Gastrocnemius medialis (tissue), 4 donors: ENCODE results near the gene SIGLEC7. TPM values are rescaled to one million over a fixed set of nuclear protein-coding genes. Genes with fewer than 3 reads are reported as not detected.
A peak's percentile ranks its signal among the peaks of the same experiment; 100 is the strongest.
"Not testable (repeated sequence)": the region's sequence is repeated elsewhere in the genome, so short reads cannot be mapped to it uniquely, and the experiment has no call there.

Experiments used
- ATAC-seq, 2 donors: fragments of 150-250 bp; one replicate each; pipeline ENCODE4 v1.9.1; 2016
- DNase-seq, 2 donors: peaks; one replicate each; pipeline ENCODE4 v3.0.0-alpha.2; 2019
- H3K27ac ChIP-seq, 4 donors: fragments of 200-600 bp; sonication (generic); 1 replicate in 1 of 4; 2 replicates in 3 of 4; pipeline ENCODE4 v1.5.1; 2016 to 2018; ENCODE audit warnings: mild to moderate bottlenecking in 2 of 4, moderate library complexity in 1 of 4
- H3K27me3 ChIP-seq, 3 donors: fragments of 200-600 bp; sonication (generic) in 2 of 3; 1 replicate in 1 of 3; 2 replicates in 2 of 3; pipeline versions ENCODE4 v1.5.1 to v1.6.0; 2016 to 2019; ENCODE audit warnings: mild to moderate bottlenecking in 1 of 3, moderate library complexity in 1 of 3
- H3K36me3 ChIP-seq, 2 donors: fragments of 200-600 bp; sonication (generic) in 1 of 2; one replicate each; pipeline ENCODE4 v1.5.1; 2017 to 2018
- H3K4me1 ChIP-seq, 2 donors: fragments of 200-600 bp; sonication (generic) in 1 of 2; one replicate each; pipeline ENCODE4 v1.5.1; 2016 to 2017; ENCODE audit warnings: mild to moderate bottlenecking in 2 of 2
- H3K4me3 ChIP-seq, 4 donors: fragments of 200-600 bp; sonication (generic) in 3 of 4; 1 replicate in 1 of 4; 2 replicates in 3 of 4; pipeline ENCODE4 v1.5.1; 2016 to 2019; ENCODE audit warnings: mild to moderate bottlenecking in 2 of 4
- H3K9me3 ChIP-seq, 3 donors: fragments of 200-600 bp; sonication (generic) in 2 of 3; 1 replicate in 1 of 3; 2 replicates in 2 of 3; pipeline ENCODE4 v1.5.1; 2016 to 2019
- POLR2A ChIP-seq, 2 donors: fragments of 450-650 bp; IDR thresholded peaks; one replicate each; pipeline ENCODE4 v1.6.1; 2017; ENCODE audit warnings: antibody characterized with exemption in 2 of 2, mild to moderate bottlenecking in 2 of 2, moderate library complexity in 2 of 2
- in situ Hi-C, 4 donors: fragments of 200-750 bp; cut with MboI; loops; one replicate each; pipeline versions ENCODE4 v1.15.0 to v1.8.0; 2017; ENCODE audit warnings: low sequenced_read_pairs in 4 of 4
- intact Hi-C: fragments of 100-400 bp; cut with DNase I; formaldehyde crosslinking; loops from one replicate; pipeline ENCODE4 v1.15.1; 2023; ENCODE audit warnings: low total_unique reads
- total RNA-seq, 4 donors: library from RNA; depleted of rRNA; stranded (reverse); fragments of >200 nt; gene quantifications; one replicate each; pipeline versions ENCODE4 v1.1.0 to v1.2.3, GENCODE V29; 2016
- TF ChIP-seq, protein P1 (sequence below), 5 experiments: fragments of 450-650 bp in 3 of 5; fragments of 200-600 bp in 2 of 5; sonication (generic) in 2 of 5; IDR thresholded peaks in 4 of 5; conservative IDR thresholded peaks in 1 of 5; 1 replicate in 4 of 5; 2 replicates in 1 of 5; pipeline ENCODE4 v1.5.1; 2016 to 2019; ENCODE audit warnings: antibody characterized with exemption in 5 of 5, mild to moderate bottlenecking in 3 of 5, moderate library complexity in 3 of 5

The SIGLEC7 gene
- total RNA-seq, 4 donors from 2014 or later, result 0.13 to 0.97 (median 0.23) TPM; not detected in 1

DNA sequence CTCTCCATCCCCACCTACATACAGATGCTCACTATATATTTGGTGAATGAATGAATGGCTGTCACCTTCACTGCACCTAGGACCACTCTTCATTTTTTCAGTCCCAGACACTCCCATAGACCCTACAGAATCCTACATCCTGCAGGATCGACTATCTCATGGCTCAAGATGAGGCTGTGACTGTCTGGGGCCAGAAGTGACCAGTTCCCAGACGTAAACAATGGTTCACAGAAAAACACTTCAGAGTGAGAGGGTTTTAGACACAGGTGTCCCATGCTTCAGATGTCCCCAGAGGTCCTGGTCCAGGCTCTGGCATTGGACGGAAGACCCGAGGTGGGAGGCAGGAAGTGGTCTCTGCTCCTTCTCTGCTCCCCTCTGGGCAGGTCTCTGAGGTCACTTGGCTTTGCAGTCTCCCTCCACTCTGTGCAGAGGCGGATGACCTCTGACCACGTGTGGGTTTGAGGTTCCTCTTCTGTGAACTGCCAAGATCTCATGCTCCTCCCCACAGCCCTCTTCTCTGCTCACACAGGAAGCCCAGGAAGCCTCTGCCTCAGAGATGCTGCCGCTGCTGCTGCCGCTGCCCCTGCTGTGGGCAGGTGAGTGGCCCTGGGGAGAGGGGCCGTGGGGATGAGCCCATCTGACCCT, 24.9 kb downstream of the SIGLEC7 start:
- no peak for ATAC-seq
- H3K9me3 ChIP-seq, result no peaks in the 10 kb centered on the region
- DNase-seq, result no peak
- no peak overlapping the region for H3K4me3 ChIP-seq
- no peaks in the 10 kb centered on the region for H3K36me3 ChIP-seq
- H3K4me1 ChIP-seq, result no peaks in the 10 kb centered on the region
- H3K27ac ChIP-seq, result no peak overlapping the region
- TF ChIP-seq POLR2A (IDR thresholded peaks at IDR 0.05), result no peak
- TF ChIP-seq, protein P1, sequence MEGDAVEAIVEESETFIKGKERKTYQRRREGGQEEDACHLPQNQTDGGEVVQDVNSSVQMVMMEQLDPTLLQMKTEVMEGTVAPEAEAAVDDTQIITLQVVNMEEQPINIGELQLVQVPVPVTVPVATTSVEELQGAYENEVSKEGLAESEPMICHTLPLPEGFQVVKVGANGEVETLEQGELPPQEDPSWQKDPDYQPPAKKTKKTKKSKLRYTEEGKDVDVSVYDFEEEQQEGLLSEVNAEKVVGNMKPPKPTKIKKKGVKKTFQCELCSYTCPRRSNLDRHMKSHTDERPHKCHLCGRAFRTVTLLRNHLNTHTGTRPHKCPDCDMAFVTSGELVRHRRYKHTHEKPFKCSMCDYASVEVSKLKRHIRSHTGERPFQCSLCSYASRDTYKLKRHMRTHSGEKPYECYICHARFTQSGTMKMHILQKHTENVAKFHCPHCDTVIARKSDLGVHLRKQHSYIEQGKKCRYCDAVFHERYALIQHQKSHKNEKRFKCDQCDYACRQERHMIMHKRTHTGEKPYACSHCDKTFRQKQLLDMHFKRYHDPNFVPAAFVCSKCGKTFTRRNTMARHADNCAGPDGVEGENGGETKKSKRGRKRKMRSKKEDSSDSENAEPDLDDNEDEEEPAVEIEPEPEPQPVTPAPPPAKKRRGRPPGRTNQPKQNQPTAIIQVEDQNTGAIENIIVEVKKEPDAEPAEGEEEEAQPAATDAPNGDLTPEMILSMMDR (IDR thresholded peaks at IDR 0.05 in 4 of 5, conservative IDR thresholded peaks at IDR 0.05 in 1 of 5), result no peak
- H3K27me3 ChIP-seq, result no peaks in the 10 kb centered on the region
- intact Hi-C loops (no loop called here), in situ Hi-C loops (no loop called here)

DNA sequence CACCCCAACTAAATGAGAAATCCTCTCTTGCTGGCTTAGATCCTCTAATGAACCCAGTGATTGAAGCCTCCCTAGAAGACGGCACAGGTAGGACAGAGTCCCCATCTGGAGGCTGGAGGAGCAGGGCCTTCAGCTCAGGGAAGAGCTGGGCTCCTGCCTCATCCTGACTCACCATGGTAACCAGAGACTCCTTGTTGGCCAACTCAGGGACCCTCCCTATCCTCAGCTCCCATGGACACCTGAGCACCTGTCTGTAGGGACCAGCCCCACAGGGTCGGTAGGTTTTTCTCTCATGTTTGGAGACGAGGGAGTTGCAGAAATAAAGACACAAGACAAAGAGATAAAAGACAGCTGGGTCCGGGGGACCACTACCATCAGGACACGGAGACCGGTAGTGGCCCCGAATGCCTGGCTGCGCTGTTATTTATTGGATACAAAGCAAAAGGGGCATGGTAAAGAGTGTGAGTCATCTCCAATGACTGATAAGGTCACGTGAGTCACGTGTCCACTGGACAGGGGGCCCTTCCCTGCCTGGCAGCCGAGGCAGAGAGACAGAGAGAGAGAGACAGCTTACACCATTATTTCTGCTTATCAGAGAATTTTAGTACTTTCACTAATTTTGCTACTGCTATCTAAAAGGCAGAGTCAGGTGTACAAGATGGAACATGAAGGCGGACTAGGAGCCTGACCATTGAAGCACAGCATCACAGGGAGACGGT, 26.6 kb downstream of the SIGLEC7 start:
- intact Hi-C loops (no loop called here), in situ Hi-C loops (no loop called here)
- no peak for ATAC-seq
- Histone ChIP-seq H3K27me3 (no peaks in the 10 kb centered on the region), H3K27ac (no peak overlapping the region), H3K36me3 (no peaks in the 10 kb centered on the region), H3K4me1 (no peaks in the 10 kb centered on the region), H3K4me3 (no peak overlapping the region), H3K9me3 (no peaks in the 10 kb centered on the region)
- TF ChIP-seq POLR2A (IDR thresholded peaks at IDR 0.05), result no peak
- TF ChIP-seq, protein P1 (IDR thresholded peaks at IDR 0.05 in 4 of 5, conservative IDR thresholded peaks at IDR 0.05 in 1 of 5), result no peak
- DNase-seq, result no peak

GRCh38 chr19:51169283-51169918, 27.3 kb downstream of the SIGLEC7 start:
- H3K27me3 ChIP-seq, H3K4me3 ChIP-seq, H3K36me3 ChIP-seq, H3K9me3 ChIP-seq, ATAC-seq, H3K27ac ChIP-seq, intact Hi-C loops, H3K4me1 ChIP-seq, in situ Hi-C loops: not testable (repeated sequence)
- TF ChIP-seq, protein P1 (IDR thresholded peaks at IDR 0.05 in 4 of 5, conservative IDR thresholded peaks at IDR 0.05 in 1 of 5), result peak; percentile 17 to 72 (median 45)
- peak in 1 of 2 donors; percentile 26 for DNase-seq

DNA sequence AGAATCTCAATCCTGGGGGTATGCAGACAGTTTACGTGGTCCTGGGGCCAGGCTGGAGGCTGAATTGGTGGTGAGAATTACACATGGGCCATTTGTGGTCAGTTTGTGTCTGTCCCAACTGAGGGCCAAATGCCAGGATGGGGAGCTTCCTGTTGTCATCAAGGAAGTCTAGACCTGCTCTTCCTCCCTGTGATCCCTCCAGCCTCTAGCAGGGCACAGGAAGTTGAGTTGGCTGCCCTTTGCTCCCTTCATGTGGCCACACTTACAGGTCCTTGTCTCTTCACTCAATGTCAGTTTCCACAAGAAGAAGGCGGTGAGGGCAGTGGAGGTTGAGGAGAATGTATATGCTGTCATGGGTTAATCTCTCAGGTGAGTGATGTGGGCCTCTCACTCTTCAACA, 30.1 kb downstream of the SIGLEC7 start:
- H3K36me3 ChIP-seq, result no peaks in the 10 kb centered on the region
- no peaks in the 10 kb centered on the region for H3K9me3 ChIP-seq
- intact Hi-C loops (no loop called here), in situ Hi-C loops (no loop called here)
- no peak for DNase-seq
- no peak for ATAC-seq
- no peak overlapping the region for H3K4me3 ChIP-seq
- no peak overlapping the region for H3K27ac ChIP-seq
- no peaks in the 10 kb centered on the region for H3K4me1 ChIP-seq
- no peaks in the 10 kb centered on the region for H3K27me3 ChIP-seq
- TF ChIP-seq, protein P1 (IDR thresholded peaks at IDR 0.05 in 4 of 5, conservative IDR thresholded peaks at IDR 0.05 in 1 of 5), result no peak
- no peak for TF ChIP-seq POLR2A (IDR thresholded peaks at IDR 0.05)
